HG02571 (cell line): Measurements from ENCODE around the gene ZNF813.
"Not testable (repeated sequence)": the region's sequence is repeated elsewhere in the genome, so short reads cannot be mapped to it uniquely, and the experiment has no call there.

Source experiments
- ATAC-seq: cut with Tn5 transposase; IDR thresholded peaks from one replicate; pipeline ENCODE4 v1.9.1; 2021; ENCODE audit warnings: mild to moderate bottlenecking, moderate library complexity; ENCODE audit not compliant: unreplicated experiment

Gene ZNF813

GRCh38 chr19:53475470-53475869 lies 7.9 kb downstream of the ZNF813 start:
- ATAC-seq, result not testable (repeated sequence)

DNA sequence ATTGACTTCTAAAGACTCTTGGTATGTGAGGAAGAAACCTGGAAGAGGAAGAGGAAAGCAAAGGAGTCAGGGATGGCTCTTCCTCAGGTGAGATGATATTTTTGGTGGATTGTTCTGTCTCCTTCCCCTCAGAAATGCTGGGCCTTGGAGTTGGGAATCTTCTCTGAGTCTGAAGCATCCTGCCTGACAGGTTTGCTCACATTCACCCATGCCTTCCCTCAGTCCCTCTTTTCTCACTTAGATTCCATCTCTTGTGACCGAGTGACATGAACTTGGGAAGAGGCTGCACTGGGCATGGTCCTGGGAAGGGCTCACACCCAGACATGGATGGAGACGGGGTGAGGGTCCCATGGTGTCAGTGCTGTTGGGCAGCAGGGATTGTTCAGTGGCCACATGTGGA lies 16.2 kb downstream of the ZNF813 start:
- ATAC-seq, result not testable (repeated sequence)

DNA sequence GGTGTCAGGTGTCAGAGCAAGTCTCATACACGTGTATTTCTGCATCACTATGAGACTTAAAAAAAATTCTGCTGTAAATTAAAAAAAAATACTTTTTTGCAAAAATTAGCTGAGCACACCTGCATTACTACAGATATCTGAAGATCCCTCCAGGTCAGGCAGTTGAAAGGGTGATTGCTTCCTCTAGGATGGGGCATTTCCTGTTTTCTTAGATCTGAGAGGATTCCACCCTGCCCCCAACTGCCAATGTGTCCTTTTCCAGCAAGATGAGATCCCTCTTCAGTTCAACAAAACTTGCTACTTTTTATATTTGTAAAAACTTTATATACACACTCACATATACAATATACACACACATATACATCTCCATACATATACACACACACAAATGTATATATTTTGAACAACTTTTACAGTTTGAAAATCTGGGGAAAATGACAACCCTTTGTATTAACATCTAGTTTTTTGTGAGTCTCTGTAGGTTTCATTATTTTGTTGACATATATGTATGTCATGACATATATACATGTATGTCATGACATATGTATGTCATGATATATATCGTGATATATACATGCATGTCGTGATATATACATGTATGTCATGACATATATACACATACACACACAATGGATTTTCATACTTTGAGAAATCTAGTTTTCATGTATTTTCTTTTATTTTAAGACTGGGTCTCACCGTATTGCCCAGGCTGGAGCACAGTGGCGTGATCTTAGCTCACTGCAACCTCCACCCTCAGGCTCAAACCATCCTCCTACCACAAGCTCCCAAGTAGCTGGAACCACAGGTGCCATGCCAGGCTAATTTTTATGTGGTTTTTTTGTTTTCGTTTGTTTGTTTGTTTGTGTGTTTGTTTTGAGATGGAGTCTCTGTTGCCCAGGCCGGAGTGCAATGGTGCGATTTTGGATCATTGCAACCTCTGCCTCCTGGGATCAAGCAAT lies 17.8 kb downstream of the ZNF813 start:
- ATAC-seq, result no peak

DNA sequence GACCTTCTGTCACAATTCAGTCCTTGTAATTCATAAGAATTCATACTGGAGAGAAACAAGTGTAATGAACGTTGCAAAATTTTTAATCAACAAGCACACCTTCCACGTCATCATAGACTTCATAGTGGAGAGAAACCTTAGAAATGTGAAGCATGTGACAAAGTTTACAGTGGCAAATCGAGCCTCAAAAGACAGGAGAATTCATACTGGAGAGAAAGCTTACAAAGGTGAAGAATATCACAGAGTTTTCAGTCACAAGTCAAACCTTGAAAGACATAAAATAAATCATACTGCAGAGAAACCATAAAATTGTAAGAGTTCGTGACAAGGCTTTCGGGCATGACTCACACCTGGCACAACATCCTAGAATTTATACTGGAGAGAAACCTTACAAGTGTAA lies 24.6 kb downstream of the ZNF813 start:
- ATAC-seq, result no peak

DNA sequence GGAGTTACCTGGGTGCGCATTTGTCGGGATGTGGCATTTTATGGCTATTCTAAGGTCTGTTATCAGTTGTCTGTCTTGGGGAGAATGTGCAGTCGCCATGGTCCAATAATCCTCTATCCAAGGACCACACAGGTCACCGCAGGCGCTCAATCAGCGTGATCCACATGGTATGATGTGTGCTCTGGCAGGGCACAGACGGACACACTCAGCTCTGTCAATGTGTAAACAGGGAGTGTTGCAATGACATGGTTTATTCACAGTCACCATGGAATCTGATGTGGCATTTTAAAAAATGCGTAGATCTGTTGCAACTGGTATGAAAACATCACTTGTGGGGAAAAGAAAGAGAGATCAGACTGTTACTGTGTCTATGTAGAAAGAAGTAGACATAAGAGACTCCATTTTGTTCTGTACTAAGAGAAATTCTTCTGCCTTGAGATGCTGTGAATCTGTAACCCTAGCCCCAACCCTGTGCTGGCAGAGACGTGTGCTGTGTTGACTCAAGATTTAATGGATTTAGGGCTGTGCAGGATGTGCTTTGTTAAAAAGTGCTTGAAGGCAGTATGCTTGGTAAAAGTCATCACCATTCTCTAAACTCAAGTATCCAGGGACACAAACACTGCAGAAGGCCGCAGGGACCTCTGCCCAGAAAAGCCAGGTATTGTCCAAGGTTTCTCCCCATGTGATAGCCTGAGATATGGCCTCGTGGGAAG lies 29.9 kb downstream of the ZNF813 start:
- ATAC-seq, result not testable (repeated sequence)

GRCh38 chr19:53498024-53498395 lies 30.5 kb downstream of the ZNF813 start:
- not testable (repeated sequence) for ATAC-seq

- ATAC-seq, result not testable (repeated sequence)
Observed at GRCh38 chr19:53503151-53503550, 35.6 kb downstream of the ZNF813 start.

DNA sequence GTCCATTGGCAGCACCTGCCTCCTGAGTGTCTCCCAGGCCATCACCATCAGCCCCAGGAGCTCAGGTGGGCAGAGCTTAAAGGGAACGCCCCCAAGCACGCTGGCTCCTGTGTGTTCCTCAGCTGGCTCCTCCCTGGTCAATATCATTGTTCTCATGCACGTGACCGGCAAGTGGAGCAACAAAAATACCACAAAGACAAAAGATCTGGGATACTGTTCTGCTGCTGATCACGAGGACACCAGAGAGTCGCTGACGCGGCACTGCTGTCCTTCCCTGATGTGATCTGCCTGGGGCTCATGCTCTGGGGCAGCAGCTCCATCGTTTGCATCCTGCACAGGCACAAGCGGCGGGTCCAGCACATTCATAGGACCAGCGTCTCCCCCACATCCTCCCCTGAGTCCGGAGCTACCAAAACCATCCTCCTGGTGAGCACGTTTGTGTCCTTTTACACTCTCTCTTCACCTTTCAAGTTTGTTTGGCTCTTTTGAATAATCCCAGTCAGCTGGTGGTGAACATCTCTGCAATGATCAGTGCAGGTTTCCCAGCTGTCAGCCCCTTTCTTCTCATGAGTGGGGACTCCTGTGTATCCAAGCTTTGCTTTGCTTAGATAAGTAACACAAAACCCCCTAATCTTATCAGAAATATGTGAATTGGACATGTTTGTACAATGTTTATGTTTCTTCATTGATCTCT lies 36.3 kb downstream of the ZNF813 start:
- not testable (repeated sequence) for ATAC-seq

GRCh38 chr19:53504365-53504703 lies 36.8 kb downstream of the ZNF813 start:
- ATAC-seq, result not testable (repeated sequence)

GRCh38 chr19:53504885-53505284 lies 37.4 kb downstream of the ZNF813 start:
- no peak for ATAC-seq

GRCh38 chr19:53506728-53507127 lies 39.2 kb downstream of the ZNF813 start:
- ATAC-seq, result no peak

GRCh38 chr19:53507523-53508442 lies 40.2 kb downstream of the ZNF813 start:
- ATAC-seq, result no peak

DNA sequence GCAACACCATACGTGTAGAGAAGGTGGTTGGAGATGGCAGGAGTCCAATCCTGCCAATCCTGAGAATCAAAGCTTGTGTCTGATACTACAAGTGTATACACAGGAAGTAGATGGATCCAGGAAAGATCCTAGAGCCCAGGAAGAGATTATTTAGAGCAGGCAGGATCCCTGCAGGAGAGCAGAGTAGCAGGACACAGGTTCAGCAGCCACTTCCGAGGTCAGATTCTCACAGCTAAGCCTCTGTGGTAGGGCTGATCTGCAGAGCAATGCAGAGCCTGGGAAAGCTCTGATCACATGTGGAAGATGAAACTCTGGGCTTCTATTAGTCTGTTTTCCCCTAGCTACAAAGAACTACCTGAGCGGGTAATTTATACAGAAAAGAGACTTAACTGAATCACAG lies 41.9 kb downstream of the ZNF813 start:
- ATAC-seq, result no peak

GRCh38 chr19:53509845-53510244 lies 42.3 kb downstream of the ZNF813 start:
- no peak for ATAC-seq

DNA sequence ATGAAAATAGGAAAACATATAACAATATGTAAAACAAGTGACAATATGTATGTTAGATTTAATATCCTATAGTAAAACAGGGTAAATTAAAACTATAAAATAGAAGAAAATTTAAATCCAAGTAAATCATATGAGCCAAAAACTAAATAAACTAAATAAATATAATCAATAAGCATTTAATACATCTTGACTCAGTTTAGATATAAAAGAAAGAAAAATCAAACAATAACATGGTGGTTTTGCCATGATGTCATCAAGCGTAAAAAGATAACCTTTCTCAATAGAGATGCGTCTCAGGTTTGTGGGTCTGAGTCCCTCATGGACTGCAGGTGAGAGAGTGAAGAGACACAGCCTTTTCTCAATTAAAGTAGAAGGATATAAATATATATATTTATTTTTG lies 43.8 kb downstream of the ZNF813 start:
- ATAC-seq, result no peak

- no peak for ATAC-seq
Observed at GRCh38 chr19:53511933-53512374, 44.4 kb downstream of the ZNF813 start.

GRCh38 chr19:53515047-53515446 lies 47.5 kb downstream of the ZNF813 start:
- not testable (repeated sequence) for ATAC-seq

GRCh38 chr19:53517114-53517741 lies 49.7 kb downstream of the ZNF813 start:
- ATAC-seq, result no peak

DNA sequence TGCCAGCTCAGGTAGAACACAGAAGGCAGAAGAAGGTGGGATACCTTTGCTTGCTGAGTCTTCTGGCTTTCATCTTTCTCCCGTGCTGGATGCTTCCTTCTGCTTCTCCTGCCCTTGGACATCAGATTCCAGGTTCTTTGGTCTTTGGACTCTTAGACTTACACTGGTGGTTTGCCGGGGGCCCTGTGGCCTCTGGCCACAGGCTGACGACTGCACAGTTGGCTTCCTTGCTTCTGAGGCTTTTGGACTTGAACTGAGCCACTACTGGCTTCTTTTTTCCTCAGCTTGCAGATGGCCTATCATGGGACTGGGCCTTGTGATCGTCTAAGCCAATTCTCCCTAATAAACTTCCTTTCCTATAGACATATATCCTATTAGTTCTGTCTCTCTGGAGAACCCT lies 50.6 kb downstream of the ZNF813 start:
- no peak for ATAC-seq

DNA sequence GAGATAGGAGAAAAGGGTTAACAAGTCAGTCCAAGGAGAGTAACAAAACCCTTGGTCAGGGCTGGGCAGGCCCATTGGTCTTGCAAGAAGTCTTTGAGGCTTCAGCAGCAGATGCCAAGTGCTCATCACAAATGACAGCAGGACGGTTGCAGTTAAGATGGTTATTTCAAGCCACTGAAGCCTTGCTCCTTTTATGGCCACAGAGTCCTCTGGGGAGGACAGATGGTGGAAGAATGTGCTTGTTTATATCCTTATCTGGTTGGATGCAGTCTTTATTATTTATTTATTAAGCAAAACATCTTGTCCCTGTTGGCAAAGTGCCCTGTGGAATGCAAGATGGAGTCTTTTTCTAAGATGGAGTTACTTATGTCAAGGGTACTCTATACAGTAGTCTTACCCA lies 51.2 kb downstream of the ZNF813 start:
- no peak for ATAC-seq
